Rectal smooth muscle tissue (tissue), 1 donor: ENCODE measurements around the gene CNBD2.
A peak's percentile ranks its signal among the peaks of the same experiment; 100 is the strongest.
"Not testable (repeated sequence)": the region's sequence is repeated elsewhere in the genome, so short reads cannot be mapped to it uniquely, and the experiment has no call there.

Experiments
- H3K27ac ChIP-seq: one replicate; pipeline ENCODE4 v1.7.0; 2013; ENCODE audit warnings: low read depth, low read length, inconsistent platforms
- H3K27me3 ChIP-seq: one replicate; pipeline ENCODE4 v1.7.0; 2013; ENCODE audit warnings: low read length; ENCODE audit not compliant: control insufficient read depth, insufficient read depth
- H3K36me3 ChIP-seq: one replicate; pipeline ENCODE4 v1.7.0; 2013; ENCODE audit warnings: low read length; ENCODE audit not compliant: control insufficient read depth, insufficient read depth
- H3K4me1 ChIP-seq: one replicate; pipeline ENCODE4 v1.7.0; 2013; ENCODE audit warnings: low read length; ENCODE audit not compliant: control insufficient read depth, insufficient read depth
- H3K4me3 ChIP-seq: one replicate; pipeline ENCODE4 v1.7.0; 2013; ENCODE audit warnings: low read length
- H3K9ac ChIP-seq: one replicate; pipeline ENCODE4 v1.7.0; 2013; ENCODE audit warnings: low read length

CNBD2 gene

GRCh38 chr20:36040571-36040970 is 72.2 kb downstream of the CNBD2 start:
- Histone ChIP-seq H3K4me1 (no peaks in the 10 kb centered on the region), H3K27ac (no peak overlapping the region)

DNA sequence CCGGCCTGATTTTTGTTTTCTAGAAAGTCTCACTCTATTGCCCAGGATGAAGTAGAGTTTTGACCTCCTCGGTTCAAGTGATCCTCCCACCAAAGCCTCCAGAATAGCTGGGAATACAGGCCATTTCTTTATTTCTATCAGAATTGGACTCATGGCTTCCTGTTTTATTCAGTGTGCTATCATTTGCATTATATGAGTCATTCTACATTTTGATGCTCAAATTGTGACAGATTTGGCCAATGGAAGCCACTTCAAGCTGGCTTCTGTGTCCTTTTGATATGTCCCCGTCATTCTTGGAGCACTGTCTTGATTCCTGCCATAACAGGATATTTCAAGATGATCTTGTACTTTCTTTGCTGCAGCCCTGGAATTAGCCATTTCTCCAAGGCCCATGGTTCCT is 75.1 kb downstream of the CNBD2 start:
- H3K36me3 ChIP-seq: peaks cover 2% of the 10 kb centered on the region
- H3K27ac ChIP-seq: no peak overlapping the region
- H3K4me1 ChIP-seq: no peaks in the 10 kb centered on the region
- H3K4me3 ChIP-seq: no peak overlapping the region
- no peaks in the 10 kb centered on the region for H3K27me3 ChIP-seq
- H3K9ac ChIP-seq: no peak overlapping the region

More at GRCh38 chr20:36040571-36040970, 72.2 kb downstream of the CNBD2 start:
- H3K9ac ChIP-seq: no peak overlapping the region
- no peak overlapping the region for H3K4me3 ChIP-seq
- H3K27me3 ChIP-seq: no peaks in the 10 kb centered on the region
- peaks cover 2% of the 10 kb centered on the region for H3K36me3 ChIP-seq

DNA sequence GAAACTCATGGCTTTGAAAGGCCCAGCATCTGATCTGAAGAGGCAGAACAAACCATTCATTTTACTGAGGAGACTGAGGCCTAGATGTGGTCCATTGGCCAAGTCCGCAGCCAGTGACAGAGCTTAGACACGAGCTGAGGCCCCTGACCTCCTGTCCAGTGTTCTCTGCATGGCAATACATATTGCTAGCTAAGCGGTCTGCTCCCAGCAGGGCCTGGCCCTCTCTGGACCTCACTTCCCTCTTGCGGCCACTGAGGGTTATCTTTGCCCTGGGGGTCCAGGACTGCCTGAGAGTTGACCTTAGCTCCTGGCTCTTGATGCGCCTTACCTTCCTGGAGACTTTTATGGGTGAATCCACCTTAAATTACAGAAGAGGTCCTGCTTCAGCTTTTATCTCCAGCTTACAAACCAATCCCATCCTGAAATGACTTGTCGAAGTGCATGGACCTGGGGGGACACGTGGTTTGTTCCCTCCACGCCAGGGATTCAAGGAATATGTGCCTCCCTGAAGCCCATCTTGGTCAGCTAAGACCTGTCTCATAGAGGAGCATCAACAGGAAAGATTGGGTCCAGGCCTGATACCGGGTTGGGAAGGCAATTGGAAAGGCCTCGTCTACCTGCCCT is 75.6 kb downstream of the CNBD2 start:
- H3K9ac ChIP-seq: no peak overlapping the region
- H3K27me3 ChIP-seq: no peaks in the 10 kb centered on the region
- H3K4me3 ChIP-seq: no peak overlapping the region
- H3K4me1 ChIP-seq: no peaks in the 10 kb centered on the region
- peaks cover 2% of the 10 kb centered on the region for H3K36me3 ChIP-seq
- no peak overlapping the region for H3K27ac ChIP-seq

- no peaks in the 10 kb centered on the region for H3K27me3 ChIP-seq
Measured at GRCh38 chr20:36045373-36045714, 77.0 kb downstream of the CNBD2 start.

DNA sequence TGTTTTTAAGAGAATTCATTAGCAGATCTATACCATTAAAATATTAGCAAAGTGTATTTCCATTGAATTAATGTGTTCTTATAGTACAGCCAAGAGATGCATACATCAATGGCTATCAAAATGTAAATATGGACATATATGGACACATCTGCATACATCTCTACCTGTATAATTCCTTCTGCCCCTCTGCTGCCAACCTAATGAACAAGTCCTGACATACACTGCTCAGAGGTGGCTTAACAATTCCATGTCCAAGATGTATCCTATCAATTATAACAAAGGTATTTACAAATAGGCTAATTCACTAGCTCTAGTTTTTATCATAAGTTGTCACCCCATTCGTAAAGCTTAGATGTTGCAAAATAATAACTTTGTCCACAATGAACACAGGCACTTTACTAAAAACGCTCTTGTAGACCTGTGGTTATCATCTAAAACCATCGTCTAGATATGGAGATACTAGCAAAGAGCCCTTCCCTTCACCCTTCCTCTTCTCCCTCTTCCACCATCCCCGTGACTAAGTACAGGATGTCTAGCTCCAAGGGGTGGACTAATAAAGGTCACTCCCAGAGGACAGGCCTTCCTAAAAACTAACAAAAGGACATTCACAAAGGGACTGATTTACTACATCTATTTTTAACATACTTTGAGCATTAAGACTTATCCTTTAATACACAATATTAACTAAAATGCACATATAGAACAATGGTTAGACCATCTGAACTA is 77.8 kb downstream of the CNBD2 start:
- not testable (repeated sequence) for H3K4me1 ChIP-seq, H3K36me3 ChIP-seq, H3K27ac ChIP-seq, H3K9ac ChIP-seq, H3K27me3 ChIP-seq, H3K4me3 ChIP-seq

More at GRCh38 chr20:36045373-36045714, 77.0 kb downstream of the CNBD2 start:
- H3K27ac ChIP-seq: no peak overlapping the region
- no peaks in the 10 kb centered on the region for H3K4me1 ChIP-seq
- H3K36me3 ChIP-seq: peaks cover 2% of the 10 kb centered on the region
- H3K9ac ChIP-seq: no peak overlapping the region
- H3K4me3 ChIP-seq: no peak overlapping the region

DNA sequence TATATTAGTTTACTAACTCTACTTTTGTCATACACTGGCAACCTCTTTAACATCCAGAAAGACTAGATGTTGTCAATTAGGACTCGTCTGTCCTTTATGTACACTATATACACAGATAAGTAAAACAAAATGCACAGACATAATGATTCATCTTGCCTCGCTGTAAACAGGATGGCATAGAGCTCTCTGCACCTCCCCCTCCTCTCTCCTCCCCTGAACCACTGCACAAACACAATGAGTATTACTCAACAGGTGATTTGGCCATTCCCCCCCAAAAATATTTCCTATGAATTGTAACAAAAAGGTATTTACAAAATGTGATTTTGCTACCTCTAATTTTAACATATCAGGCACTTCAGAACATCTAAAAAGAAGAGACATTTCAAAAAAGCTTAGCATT is 81.0 kb downstream of the CNBD2 start:
- peak overlapping the region; percentile 56 for H3K4me3 ChIP-seq
- H3K9ac ChIP-seq: not testable (repeated sequence)

GRCh38 chr20:36050436-36051317 is 82.3 kb downstream of the CNBD2 start:
- Histone ChIP-seq H3K4me1 (no peaks in the 10 kb centered on the region), H3K9ac (peak overlapping the region; percentile 87), H3K27ac (peak overlapping the region; percentile 95), H3K36me3 (no peaks in the 10 kb centered on the region), H3K4me3 (peak overlapping the region; percentile 80), H3K27me3 (no peaks in the 10 kb centered on the region)

More for the DNA sequence above, 81.0 kb downstream of the CNBD2 start:
- not testable (repeated sequence) for H3K4me1 ChIP-seq, H3K27ac ChIP-seq, H3K27me3 ChIP-seq, H3K36me3 ChIP-seq

GRCh38 chr20:36051318-36052116 is 83.1 kb downstream of the CNBD2 start:
- Histone ChIP-seq H3K4me3 (peak overlapping the region; percentile 80), H3K9ac (no peak overlapping the region), H3K27me3 (no peaks in the 10 kb centered on the region), H3K4me1 (no peaks in the 10 kb centered on the region), H3K27ac (peak overlapping the region; percentile 22), H3K36me3 (no peaks in the 10 kb centered on the region)

DNA sequence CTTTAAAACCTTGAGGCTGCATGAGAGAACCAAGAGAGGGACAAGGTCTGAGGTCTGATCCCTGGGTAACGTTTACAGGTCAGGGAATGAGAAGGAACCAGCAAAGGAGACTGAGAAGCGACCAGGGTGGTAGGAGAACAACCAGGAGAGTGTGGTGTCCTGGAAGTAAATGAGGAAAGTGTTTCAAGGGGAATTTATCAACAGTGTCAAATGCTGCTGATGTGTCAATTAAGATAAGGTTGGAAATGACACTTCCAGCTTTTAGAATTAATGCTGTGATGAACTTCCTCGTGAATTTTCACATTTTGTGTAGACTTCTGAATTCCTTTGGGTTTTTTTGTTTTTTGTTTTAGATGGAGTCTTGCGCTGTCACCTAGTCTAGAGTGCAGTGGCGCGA is 83.7 kb downstream of the CNBD2 start:
- Histone ChIP-seq H3K27me3 (no peaks in the 10 kb centered on the region), H3K36me3 (no peaks in the 10 kb centered on the region), H3K27ac (no peak overlapping the region)

GRCh38 chr20:36053863-36054518 is 85.6 kb downstream of the CNBD2 start:
- H3K4me3 ChIP-seq, H3K9ac ChIP-seq, H3K27me3 ChIP-seq, H3K4me1 ChIP-seq, H3K27ac ChIP-seq, H3K36me3 ChIP-seq: not testable (repeated sequence)

More for the DNA sequence above, 83.7 kb downstream of the CNBD2 start:
- no peaks in the 10 kb centered on the region for H3K4me1 ChIP-seq
- no peak overlapping the region for H3K9ac ChIP-seq
- no peak overlapping the region for H3K4me3 ChIP-seq

DNA sequence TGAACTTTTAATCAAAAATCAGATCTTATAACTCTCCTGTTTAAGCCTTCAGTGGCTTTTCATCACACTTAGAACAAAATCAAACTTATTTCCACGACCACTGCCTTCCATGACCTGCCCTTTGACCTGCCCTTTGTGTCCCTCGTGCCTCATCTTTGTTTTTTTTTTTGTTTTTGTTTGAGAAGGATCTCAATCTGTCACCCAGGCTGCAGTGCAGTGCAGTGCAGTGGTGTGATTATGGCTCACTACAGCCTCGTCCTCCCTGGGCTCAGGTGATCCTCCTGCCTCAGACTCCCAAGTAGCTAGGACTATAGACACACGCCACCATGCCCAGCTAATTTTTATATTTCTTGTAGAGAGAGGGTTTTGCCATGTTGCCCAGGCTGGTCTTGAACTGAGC is 86.8 kb downstream of the CNBD2 start:
- Histone ChIP-seq H3K4me1 (no peaks in the 10 kb centered on the region), H3K36me3 (no peaks in the 10 kb centered on the region), H3K27ac (no peak overlapping the region), H3K4me3 (no peak overlapping the region), H3K27me3 (no peaks in the 10 kb centered on the region), H3K9ac (no peak overlapping the region)
